HG03175 (cell line): ENCODE measurements around the gene HOXB13.

Source experiments
- ATAC-seq: cut with Tn5 transposase; IDR thresholded peaks from one replicate; pipeline ENCODE4 v1.9.1; 2021; ENCODE audit warnings: mild to moderate bottlenecking, moderate library complexity; ENCODE audit not compliant: unreplicated experiment

Gene HOXB13

DNA sequence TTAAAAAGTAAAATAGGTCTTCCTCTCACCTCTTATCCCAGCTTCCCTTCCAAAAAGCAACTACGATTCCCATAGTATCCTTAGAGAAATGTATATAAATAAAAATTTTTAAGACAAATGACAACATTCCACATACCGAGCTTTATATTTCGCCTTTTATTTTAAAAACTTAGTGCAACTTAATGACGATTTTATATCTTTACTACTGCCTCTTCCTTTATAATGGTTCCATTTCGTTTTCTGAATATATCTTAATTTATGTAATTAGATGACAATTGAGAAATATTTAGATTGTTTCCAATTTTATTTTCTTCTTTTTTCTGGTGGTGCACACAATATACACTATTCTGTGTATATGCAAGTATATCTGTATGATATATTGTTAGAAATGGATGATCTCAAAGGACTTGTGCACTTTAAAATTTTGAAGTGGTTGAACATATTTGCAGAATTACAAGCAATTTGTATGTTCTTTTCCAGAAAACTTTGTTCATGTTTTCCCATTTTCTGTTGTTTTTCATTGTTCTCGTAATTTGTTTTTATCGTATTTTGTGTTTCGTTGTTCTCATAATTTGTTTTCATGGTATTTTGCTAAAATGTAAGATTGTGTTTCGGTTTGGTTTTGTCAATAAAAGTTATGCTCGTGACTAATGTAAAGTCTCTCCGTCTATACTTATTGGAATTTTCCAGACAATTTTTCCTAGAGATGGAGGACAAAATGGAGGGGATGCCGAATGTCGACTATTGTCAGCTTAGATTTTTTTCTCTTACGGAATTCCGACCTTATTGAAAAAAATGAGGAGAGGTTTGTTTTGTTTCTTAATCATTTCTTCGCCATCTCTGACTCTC is 20.4 kb upstream of the HOXB13 start:
- no peak for ATAC-seq

- no peak for ATAC-seq
Observed at GRCh38 chr17:48747445-48748363, 19.2 kb upstream of the HOXB13 start.

- no peak for ATAC-seq
Observed at GRCh38 chr17:48746916-48747444, 18.4 kb upstream of the HOXB13 start.

GRCh38 chr17:48745381-48746275 is 17.1 kb upstream of the HOXB13 start:
- ATAC-seq: no peak

- ATAC-seq: no peak
Observed at GRCh38 chr17:48740537-48740936, 12.0 kb upstream of the HOXB13 start.

DNA sequence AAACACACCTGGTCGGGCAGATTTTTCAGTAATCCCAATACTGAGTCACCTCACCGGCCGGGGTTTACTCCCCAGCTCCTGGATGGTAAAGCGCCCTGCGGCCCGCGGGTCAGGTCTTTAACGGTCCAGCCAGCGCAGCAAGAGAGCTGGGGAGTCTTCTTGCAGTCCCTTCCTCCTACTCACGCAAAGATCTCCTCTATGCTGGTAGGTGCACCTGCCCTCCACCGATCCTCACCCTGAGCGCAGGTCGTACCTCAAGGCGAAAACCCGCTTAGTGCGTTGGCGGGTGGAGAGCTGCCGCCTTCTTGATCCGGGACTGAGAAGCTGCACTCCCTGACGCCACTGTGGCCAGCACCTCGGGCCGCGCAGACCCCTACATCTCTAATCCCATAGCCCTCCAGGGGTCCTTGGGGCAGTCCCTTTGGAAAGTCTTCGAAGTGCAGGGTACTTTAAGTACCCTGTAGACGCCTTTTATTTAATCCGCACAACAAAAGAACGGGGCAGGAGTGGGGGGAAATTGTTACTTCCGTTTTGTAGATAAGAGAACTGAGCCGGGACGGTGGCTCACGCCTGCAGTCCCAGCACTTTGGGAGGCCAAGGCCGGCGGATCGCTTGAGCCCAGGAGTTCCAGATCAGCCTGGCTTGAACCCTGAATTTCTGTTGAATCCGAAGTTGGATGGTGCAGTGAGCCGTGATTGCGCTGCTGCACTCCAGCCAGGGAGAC is 10.4 kb upstream of the HOXB13 start:
- ATAC-seq: no peak

DNA sequence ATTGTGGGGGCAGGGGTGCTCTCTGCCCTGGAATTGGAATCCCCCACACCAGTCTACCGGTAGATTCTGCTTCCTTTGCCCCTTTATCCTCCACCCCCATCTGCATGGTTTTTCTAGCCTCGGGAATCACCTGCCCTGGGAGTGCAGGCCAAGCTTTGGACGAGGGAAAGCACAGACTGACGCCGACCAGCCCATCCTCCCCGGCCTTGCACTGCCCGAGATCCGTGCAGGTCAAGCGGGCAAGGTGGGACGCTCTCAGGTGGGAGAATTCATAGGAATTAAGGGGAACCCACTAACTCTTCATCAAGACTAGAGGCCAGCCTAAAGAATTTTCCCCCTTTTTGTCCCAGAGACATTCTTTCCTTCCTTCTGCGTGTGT is 9.9 kb upstream of the HOXB13 start:
- ATAC-seq: no peak

DNA sequence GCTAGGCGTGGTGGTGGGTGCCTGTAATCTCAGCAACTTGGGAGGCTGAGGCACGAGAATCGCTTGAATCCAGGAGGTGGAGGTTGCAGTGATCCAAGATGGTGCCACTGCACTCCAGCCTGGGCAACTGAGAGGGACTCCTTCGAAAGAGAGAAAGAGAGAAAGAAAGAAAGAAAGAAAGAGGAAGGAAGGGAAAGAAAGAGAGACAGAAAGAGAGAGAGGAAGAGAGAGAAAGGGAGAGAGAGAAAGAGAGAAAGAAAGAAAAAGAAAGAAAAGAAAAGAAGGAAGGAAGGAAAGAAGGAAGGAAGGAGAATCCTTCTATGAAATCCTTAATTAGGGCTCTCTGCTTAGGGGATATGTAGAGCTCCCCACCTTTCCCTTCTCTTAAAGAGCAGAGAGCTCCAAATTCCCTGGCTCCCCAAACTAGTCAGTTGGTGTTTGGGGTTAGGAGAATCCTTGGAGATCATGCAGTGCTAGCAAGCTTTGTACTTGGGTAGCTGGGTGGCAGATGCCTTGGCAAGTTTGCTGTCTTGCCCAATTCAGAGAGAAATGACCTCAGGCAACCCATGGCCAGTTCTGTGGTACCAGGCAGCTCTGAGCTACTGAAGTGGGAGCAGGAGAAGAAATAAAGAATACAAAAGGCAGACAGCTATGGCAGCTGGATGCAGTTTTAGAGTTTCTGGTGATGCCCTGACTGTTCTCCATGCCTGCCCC is 8.9 kb upstream of the HOXB13 start:
- no peak for ATAC-seq

- ATAC-seq: no peak
Observed at GRCh38 chr17:48735062-48735351, 6.5 kb upstream of the HOXB13 start.

DNA sequence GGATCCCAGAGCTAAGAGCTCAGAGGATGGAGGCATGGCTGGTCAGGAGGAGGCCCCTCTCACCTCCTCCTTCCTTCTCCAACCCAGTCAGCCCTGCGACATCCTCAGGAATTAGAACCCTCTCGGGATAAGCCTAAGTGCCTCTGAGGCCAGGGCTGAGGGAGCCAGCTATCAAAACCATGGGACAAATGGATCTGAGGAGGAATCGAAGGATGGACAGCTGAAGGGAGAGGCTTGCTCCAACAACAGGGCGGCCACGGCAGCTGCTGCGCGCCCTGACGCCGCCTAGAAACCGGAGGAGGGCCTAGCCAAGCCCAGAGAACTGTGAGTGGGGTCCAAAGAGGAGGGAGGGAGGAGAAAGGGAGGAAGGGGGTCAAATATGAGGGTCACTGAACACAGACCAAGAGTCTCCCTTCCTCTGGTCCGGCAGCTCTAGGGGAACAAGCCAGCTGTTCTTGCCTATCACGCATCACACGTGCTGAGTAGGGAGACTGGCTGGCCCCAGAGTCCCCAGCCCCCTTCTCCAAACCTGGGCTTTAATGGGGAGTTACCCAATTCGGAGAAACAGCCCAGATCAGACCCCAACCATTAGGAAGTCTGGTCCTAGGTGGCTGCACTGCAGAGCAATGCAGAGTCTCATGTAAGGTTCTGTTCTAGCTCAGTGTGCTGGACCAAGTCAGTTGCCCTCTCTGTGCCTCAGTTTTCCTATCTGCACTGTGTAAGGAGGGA is 5.9 kb upstream of the HOXB13 start:
- no peak for ATAC-seq

GRCh38 chr17:48733632-48734328 is 5.2 kb upstream of the HOXB13 start:
- ATAC-seq: no peak

GRCh38 chr17:48732688-48733629 is 4.4 kb upstream of the HOXB13 start:
- ATAC-seq: no peak

GRCh38 chr17:48731355-48731754 is 2.8 kb upstream of the HOXB13 start:
- no peak for ATAC-seq

GRCh38 chr17:48730240-48730550 is 1.6 kb upstream of the HOXB13 start:
- no peak for ATAC-seq

- ATAC-seq: no peak
Observed at GRCh38 chr17:48729335-48730239, 1.0 kb upstream of the HOXB13 start.

DNA sequence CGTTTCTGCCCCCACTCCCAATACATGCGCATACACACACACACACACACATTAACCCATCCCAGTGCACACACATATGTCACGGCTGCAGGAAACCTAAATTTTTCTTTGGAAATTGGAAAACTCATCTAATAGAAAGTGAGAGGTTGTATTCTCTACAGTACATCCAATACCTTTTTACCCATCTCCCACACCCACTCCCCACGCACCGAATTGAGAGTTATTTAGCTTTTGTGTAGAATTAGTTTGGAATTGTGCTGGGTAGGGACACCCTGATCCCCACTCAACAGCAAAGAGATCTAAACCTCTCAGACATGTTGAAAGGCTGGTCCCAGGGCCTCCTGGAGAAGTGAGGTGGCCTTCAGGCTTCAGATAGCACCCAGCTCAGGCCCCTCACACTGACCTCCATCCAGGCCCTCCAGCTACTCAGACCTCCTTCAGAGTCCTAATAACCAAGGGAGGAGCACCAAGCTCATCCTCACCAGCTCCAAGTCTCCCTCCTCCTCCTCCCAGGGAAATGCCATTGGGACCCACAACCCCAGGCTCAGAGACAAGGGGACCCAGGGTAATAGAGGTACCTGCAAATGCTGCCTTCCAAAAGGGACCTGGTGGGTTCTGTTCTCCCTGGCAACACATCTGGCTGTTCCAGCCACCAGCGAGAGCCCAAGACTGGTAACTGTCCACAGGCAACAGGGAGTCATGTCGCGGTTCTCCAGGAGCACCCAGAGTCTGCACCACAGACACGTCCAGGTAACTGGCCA is 955 bp downstream of the HOXB13 start:
- ATAC-seq: no peak
